GM12878 (cell line): ENCODE measurements around the gene KCNQ1OT1. TPM values are rescaled to one million over a fixed set of nuclear protein-coding genes. Genes with fewer than 3 reads are reported as not detected.

Experiments used
- ATAC-seq: fragments of 200-7000 bp; cut with Tn5 transposase; 3 replicates; pipeline ENCODE4 v1.9.1; 2020; ENCODE audit warnings: mild to moderate bottlenecking, moderate library complexity
- BruUV-seq: library from RNA; stranded (reverse); fragments of 400-500 nt; replicated peaks from 2 replicates; lab custom pipeline; 2021; lab: Mats Ljungman, UMichigan
- CTCF ChIA-PET: fragments of 300-600 bp; sonication (Branson Sonifier 250); formaldehyde crosslinking; extraction: SDS; loops from one replicate; lab custom pipeline; 2021; ENCODE audit warnings: inconsistent platforms; lab: Yijun Ruan, JAX
- POLR2A ChIA-PET: fragments of 350-600 bp; formaldehyde crosslinking; extraction: SDS; loops from one replicate; lab custom pipeline; 2021; ENCODE audit warnings: inconsistent platforms; lab: Charles Lee
- RAD21 ChIA-PET: fragments of 300-600 bp; sonication (Branson Sonifier 250); formaldehyde crosslinking; loops from one replicate; lab custom pipeline; 2023; ENCODE audit warnings: antibody characterized with exemption; ENCODE audit not compliant: unreplicated experiment; lab: Charles Lee
- SMC1A ChIA-PET: fragments of 300-600 bp; sonication (Branson Sonifier 250); formaldehyde crosslinking; loops from one replicate; lab custom pipeline; 2023; ENCODE audit not compliant: unreplicated experiment, uncharacterized antibody; lab: Charles Lee
- DNase-seq: peaks from one replicate; pipeline ENCODE4 v3.0.0-alpha.2; 2011; ENCODE audit warnings: low read depth, low spot score
- FAIRE-seq: peaks from 3 replicates; lab custom pipeline; 2011; peaks lifted over from hg19 to GRCh38; lab: Jason Lieb, UNC
- H2AFZ ChIP-seq: 2 replicates; pipeline ENCODE4 v1.6.0; 2011; ENCODE audit warnings: low read depth, low read length, control low read depth; ENCODE audit not compliant: control insufficient read depth
- H3K27ac ChIP-seq: 2 replicates; pipeline ENCODE4 v1.5.1; 2011; ENCODE audit warnings: control low read depth; ENCODE audit not compliant: control insufficient read depth, insufficient read depth
- H3K27me3 ChIP-seq, 2 experiments: replicated peaks in 1 of 2; 2 replicates each; pipeline versions ENCODE4 v1.6.0 to v1.6.1; 2011; ENCODE audit warnings: low read length in 1 of 2; ENCODE audit not compliant: control insufficient read depth in 2 of 2, insufficient read depth in 2 of 2
- H3K36me3 ChIP-seq, 2 experiments: 2 replicates each; pipeline ENCODE4 v1.5.1; 2011; ENCODE audit warnings: low read length in 1 of 2; ENCODE audit not compliant: control insufficient read depth in 2 of 2, insufficient read depth in 2 of 2
- H3K4me1 ChIP-seq: 2 replicates; pipeline ENCODE4 v1.6.1; 2011; ENCODE audit warnings: mild to moderate bottlenecking, low read length, moderate library complexity, mixed read lengths; ENCODE audit not compliant: control insufficient read depth, insufficient read depth
- H3K4me2 ChIP-seq: 2 replicates; pipeline ENCODE4 v1.6.0; 2011; ENCODE audit warnings: control low read depth; ENCODE audit not compliant: control insufficient read depth, insufficient read depth
- H3K4me3 ChIP-seq: fragments of 200-600 bp; sonication (generic); 2 replicates; pipeline ENCODE4 v1.5.1; 2016
- H3K79me2 ChIP-seq: 2 replicates; pipeline ENCODE4 v1.6.0; 2011; ENCODE audit warnings: low read length; ENCODE audit not compliant: control insufficient read depth, insufficient read depth
- H3K9ac ChIP-seq: 2 replicates; pipeline ENCODE4 v1.8.0; 2011; ENCODE audit warnings: low read length, control low read depth, mixed read lengths; ENCODE audit not compliant: control insufficient read depth, insufficient read depth
- H3K9me3 ChIP-seq: replicated peaks from 3 replicates; pipeline ENCODE4 v1.5.1; 2011; ENCODE audit warnings: mild to moderate bottlenecking, low read length; ENCODE audit not compliant: control insufficient read depth, insufficient read depth
- H4K20me1 ChIP-seq: 2 replicates; pipeline ENCODE4 v1.6.0; 2011; ENCODE audit not compliant: control insufficient read depth, insufficient read depth
- BCL11A ChIP-seq: IDR thresholded peaks from 2 replicates; pipeline ENCODE4 v1.6.1; 2011; ENCODE audit warnings: low read depth, low read length
- CEBPB ChIP-seq, 2 experiments: fragments of 150-350 bp in 1 of 2; IDR thresholded peaks; 2 replicates each; pipeline ENCODE4 v1.6.1; 2012 to 2014; ENCODE audit warnings: low read depth in 2 of 2, low read length in 2 of 2, borderline replicate concordance in 1 of 2, inconsistent platforms in 1 of 2
- CREB1 ChIP-seq: IDR thresholded peaks from 2 replicates; pipeline ENCODE4 v1.6.1; 2012; ENCODE audit warnings: low read depth, mild to moderate bottlenecking, inconsistent platforms
- DPF2 ChIP-seq: fragments of 450-650 bp; IDR thresholded peaks from 2 replicates; pipeline ENCODE4 v1.6.1; 2017; ENCODE audit warnings: mild to moderate bottlenecking
- EED ChIP-seq: sonication (generic); IDR thresholded peaks from 2 replicates; pipeline ENCODE4 v1.6.1; 2016; ENCODE audit warnings: antibody characterized with exemption, low read depth
- JUNB ChIP-seq: IDR thresholded peaks from 2 replicates; pipeline ENCODE4 v1.6.1; 2016; ENCODE audit warnings: antibody characterized with exemption, mild to moderate bottlenecking
- MEF2A ChIP-seq: IDR thresholded peaks from 2 replicates; pipeline ENCODE4 v1.6.1; 2011; ENCODE audit warnings: low read depth, mild to moderate bottlenecking, low read length, moderate library complexity; ENCODE audit not compliant: insufficient read depth
- MYB ChIP-seq: fragments of 150-350 bp; IDR thresholded peaks from 2 replicates; pipeline ENCODE4 v1.6.1; 2014; ENCODE audit warnings: mild to moderate bottlenecking, low read depth, low read length, borderline replicate concordance
- NFYA ChIP-seq: IDR thresholded peaks from 2 replicates; pipeline ENCODE4 v1.6.1; 2011; ENCODE audit warnings: low read depth, mild to moderate bottlenecking, low read length, improper control_type of control experiment, borderline replicate concordance
- POLR2AphosphoS2 ChIP-seq: IDR thresholded peaks from 2 replicates; pipeline ENCODE4 v1.6.1; 2011; ENCODE audit warnings: low read depth, mild to moderate bottlenecking, low read length, improper control_type of control experiment, moderate library complexity
- RCOR1 ChIP-seq: conservative IDR thresholded peaks from 2 replicates; pipeline ENCODE4 v1.6.1; 2012; ENCODE audit warnings: low read depth, low read length, improper control_type of control experiment
- RELA ChIP-seq: fragments of 450-650 bp; IDR thresholded peaks from 2 replicates; pipeline ENCODE4 v1.8.0; 2014; ENCODE audit warnings: borderline replicate concordance; ENCODE audit not compliant: partially characterized antibody
- SIX5 ChIP-seq: IDR thresholded peaks from 2 replicates; pipeline ENCODE4 v1.6.1; 2011; ENCODE audit warnings: mild to moderate bottlenecking, low read depth, low read length, moderate library complexity; ENCODE audit not compliant: severe bottlenecking
- SKIL ChIP-seq: fragments of 450-650 bp; IDR thresholded peaks from 2 replicates; pipeline ENCODE4 v1.6.1; 2017; ENCODE audit warnings: mild to moderate bottlenecking, low read depth, inconsistent platforms; ENCODE audit not compliant: poor library complexity, severe bottlenecking
- SREBF2 ChIP-seq: IDR thresholded peaks from 2 replicates; pipeline ENCODE4 v1.6.1; 2012; ENCODE audit warnings: mild to moderate bottlenecking, low read length
- TAF1 ChIP-seq: IDR thresholded peaks from 2 replicates; pipeline ENCODE4 v1.6.1; 2011; ENCODE audit warnings: mild to moderate bottlenecking, low read depth, low read length, borderline replicate concordance
- ZNF24 ChIP-seq: fragments of 450-650 bp; IDR thresholded peaks from 2 replicates; pipeline ENCODE4 v1.6.1; 2017; ENCODE audit warnings: antibody characterized with exemption, mild to moderate bottlenecking
- WGBS: methylation state at CpG from one replicate; pipeline ENCODE4 v1.1.6; 2016; ENCODE audit warnings: low lambda C conversion rate; ENCODE audit not compliant: insufficient replicate concordance, insufficient coverage; ENCODE audit errors: missing lambda C conversion rate; 5-methylcytosine and 5-hydroxymethylcytosine counted together
- in situ Hi-C: fragments of 300-500 bp; cut with MboI; formaldehyde crosslinking; loops from 9 replicates; pipeline ENCODE4 v1.14.3; 2018; ENCODE audit warnings: mixed read lengths
- intact Hi-C: fragments of 100-400 bp; cut with micrococcal nuclease; formaldehyde crosslinking; loops from one replicate; pipeline ENCODE4 v1.14.2; 2022; ENCODE audit not compliant: unreplicated experiment
- polyA plus RNA-seq, 11 experiments: library from polyadenylated mRNA; depleted of rRNA in 4 of 11; unstranded in 6 of 11; stranded (reverse) in 5 of 11; fragments of >200 nt; fragmentation: Nextera tagmentation in 4 of 11; fragmentation: Illumina TruSeq in 1 of 11; extraction: Ambion mirVana in 4 of 11; extraction: Trizol in 1 of 11; gene quantifications; 1 replicate in 1 of 11; 2 replicates in 10 of 11; pipeline versions ENCODE4 v1.2.1 to v1.2.3, GENCODE V29; 2011 to 2016; ENCODE audit warnings: inconsistent platforms in 2 of 11, missing spikeins in 2 of 11, low read depth in 1 of 11
- total RNA-seq, 4 experiments: library from RNA; depleted of rRNA in 3 of 4; stranded (reverse); fragments of >200 nt in 3 of 4; fragmentation: Illumina TruSeq in 1 of 4; extraction: Trizol in 1 of 4; gene quantifications; 2 replicates each; pipeline versions ENCODE4 v1.2.1 to v1.2.3, GENCODE V29; 2013 to 2021
- TF ChIP-seq, protein P1 (sequence below): fragments of 450-650 bp; formaldehyde crosslinking; IDR thresholded peaks from 2 replicates; pipeline ENCODE4 v1.4.0; 2020; ENCODE audit warnings: mild to moderate bottlenecking, moderate library complexity
- TF ChIP-seq, protein P2 (sequence below): fragments of 450-650 bp; IDR thresholded peaks from 2 replicates; pipeline ENCODE4 v1.6.1; 2016; ENCODE audit warnings: mild to moderate bottlenecking

The KCNQ1OT1 gene
- total and polyA plus RNA-seq, 10 of the 15 experiments (the other 5 are each of a cell fraction or from before 2014, with no cell fraction given) = 0.02 to 1.6 (median 0.41) TPM

- Histone ChIP-seq H3K9ac (no peak overlapping the region), H4K20me1 (no peaks in the 10 kb centered on the region), H3K36me3 (no peaks in the 10 kb centered on the region), H3K79me2 (no peaks in the 10 kb centered on the region), H3K4me2 (no peak overlapping the region), H3K27me3 (no peaks in the 10 kb centered on the region; a peak in 1 of 4 replicates), H3K27ac (no peak overlapping the region), H3K4me1 (no peaks in the 10 kb centered on the region), H3K4me3 (no peak overlapping the region), H3K9me3 (peaks cover 2% of the 10 kb centered on the region; the same call in 1 of the 3 replicates), H2AFZ (no peak overlapping the region)
- in situ Hi-C loops (no loop called here), intact Hi-C loops (no loop called here)
- BruUV-seq = no TSS peak
- no peak for DNase-seq
- no peak for ATAC-seq
- TF ChIP-seq MYB (no peak), RELA (no peak), DPF2 (no peak), MEF2A (no peak), CREB1 (no peak), RCOR1 (no peak), SIX5 (no peak), SREBF2 (no peak), CEBPB (IDR thresholded peaks at IDR 0.05; ENCODE audit: borderline replicate concordance in 1 of 2, low read depth in 2 of 2, low read length in 2 of 2) (no peak), POLR2AphosphoS2 (no peak), SKIL (no peak), EED (no peak), TAF1 (no peak), JUNB (no peak), BCL11A (no peak), ZNF24 (no peak), NFYA (no peak)
- TF ChIP-seq, protein P1, sequence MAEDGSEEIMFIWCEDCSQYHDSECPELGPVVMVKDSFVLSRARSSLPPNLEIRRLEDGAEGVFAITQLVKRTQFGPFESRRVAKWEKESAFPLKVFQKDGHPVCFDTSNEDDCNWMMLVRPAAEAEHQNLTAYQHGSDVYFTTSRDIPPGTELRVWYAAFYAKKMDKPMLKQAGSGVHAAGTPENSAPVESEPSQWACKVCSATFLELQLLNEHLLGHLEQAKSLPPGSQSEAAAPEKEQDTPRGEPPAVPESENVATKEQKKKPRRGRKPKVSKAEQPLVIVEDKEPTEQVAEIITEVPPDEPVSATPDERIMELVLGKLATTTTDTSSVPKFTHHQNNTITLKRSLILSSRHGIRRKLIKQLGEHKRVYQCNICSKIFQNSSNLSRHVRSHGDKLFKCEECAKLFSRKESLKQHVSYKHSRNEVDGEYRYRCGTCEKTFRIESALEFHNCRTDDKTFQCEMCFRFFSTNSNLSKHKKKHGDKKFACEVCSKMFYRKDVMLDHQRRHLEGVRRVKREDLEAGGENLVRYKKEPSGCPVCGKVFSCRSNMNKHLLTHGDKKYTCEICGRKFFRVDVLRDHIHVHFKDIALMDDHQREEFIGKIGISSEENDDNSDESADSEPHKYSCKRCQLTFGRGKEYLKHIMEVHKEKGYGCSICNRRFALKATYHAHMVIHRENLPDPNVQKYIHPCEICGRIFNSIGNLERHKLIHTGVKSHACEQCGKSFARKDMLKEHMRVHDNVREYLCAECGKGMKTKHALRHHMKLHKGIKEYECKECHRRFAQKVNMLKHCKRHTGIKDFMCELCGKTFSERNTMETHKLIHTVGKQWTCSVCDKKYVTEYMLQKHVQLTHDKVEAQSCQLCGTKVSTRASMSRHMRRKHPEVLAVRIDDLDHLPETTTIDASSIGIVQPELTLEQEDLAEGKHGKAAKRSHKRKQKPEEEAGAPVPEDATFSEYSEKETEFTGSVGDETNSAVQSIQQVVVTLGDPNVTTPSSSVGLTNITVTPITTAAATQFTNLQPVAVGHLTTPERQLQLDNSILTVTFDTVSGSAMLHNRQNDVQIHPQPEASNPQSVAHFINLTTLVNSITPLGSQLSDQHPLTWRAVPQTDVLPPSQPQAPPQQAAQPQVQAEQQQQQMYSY (CRISPR knock-in tag) = no peak
- TF ChIP-seq, protein P2, sequence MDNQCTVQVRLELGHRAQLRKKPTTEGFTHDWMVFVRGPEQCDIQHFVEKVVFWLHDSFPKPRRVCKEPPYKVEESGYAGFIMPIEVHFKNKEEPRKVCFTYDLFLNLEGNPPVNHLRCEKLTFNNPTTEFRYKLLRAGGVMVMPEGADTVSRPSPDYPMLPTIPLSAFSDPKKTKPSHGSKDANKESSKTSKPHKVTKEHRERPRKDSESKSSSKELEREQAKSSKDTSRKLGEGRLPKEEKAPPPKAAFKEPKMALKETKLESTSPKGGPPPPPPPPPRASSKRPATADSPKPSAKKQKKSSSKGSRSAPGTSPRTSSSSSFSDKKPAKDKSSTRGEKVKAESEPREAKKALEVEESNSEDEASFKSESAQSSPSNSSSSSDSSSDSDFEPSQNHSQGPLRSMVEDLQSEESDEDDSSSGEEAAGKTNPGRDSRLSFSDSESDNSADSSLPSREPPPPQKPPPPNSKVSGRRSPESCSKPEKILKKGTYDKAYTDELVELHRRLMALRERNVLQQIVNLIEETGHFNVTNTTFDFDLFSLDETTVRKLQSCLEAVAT = no peak
- 39% methylated on average over 1 of the region's 1 CpG for WGBS
- SMC1A ChIA-PET = no interaction called here
- no peak for FAIRE-seq
- RAD21 ChIA-PET = no interaction called here
- CTCF ChIA-PET = no interaction called here
- POLR2A ChIA-PET = no interaction called here
Observed at GRCh38 chr11:2594267-2594666, 105.5 kb downstream of the KCNQ1OT1 start.
